ENCODE results near the gene MEPCE.

DNA sequence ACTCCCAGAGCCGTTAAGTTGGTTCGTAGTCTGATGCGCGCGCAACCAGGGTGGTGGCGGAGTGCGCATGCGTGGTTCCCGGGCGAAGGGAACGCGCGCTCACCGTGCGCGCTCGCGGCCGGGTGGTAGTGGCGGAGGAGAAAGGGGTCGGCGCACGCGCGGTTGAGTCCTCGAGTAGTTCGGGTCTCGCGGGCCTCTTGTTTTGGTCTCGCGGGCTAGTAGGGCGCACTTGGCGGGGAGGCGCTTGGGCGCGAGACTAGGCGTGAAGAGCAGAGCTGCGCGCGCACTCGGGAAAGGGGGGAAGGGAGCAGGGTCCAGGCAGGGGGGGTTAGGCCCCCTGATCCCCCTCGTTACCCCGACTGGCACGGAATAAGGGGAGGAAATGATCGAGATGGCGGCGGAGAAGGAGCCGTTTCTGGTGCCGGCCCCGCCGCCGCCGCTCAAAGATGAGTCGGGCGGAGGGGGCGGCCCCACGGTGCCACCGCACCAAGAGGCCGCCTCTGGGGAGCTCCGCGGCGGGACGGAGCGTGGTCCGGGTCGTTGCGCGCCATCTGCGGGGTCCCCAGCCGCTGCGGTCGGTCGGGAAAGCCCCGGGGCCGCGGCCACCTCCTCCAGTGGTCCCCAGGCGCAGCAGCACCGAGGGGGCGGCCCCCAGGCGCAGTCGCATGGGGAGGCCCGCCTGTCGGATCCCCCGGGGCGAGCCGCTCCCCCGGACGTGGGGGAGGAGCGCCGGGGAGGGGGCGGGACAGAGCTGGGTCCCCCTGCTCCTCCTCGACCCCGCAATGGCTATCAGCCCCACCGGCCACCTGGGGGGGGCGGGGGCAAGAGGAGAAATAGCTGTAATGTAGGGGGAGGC is at the start of gene MEPCE:
- TF ChIP-seq, protein P1, sequence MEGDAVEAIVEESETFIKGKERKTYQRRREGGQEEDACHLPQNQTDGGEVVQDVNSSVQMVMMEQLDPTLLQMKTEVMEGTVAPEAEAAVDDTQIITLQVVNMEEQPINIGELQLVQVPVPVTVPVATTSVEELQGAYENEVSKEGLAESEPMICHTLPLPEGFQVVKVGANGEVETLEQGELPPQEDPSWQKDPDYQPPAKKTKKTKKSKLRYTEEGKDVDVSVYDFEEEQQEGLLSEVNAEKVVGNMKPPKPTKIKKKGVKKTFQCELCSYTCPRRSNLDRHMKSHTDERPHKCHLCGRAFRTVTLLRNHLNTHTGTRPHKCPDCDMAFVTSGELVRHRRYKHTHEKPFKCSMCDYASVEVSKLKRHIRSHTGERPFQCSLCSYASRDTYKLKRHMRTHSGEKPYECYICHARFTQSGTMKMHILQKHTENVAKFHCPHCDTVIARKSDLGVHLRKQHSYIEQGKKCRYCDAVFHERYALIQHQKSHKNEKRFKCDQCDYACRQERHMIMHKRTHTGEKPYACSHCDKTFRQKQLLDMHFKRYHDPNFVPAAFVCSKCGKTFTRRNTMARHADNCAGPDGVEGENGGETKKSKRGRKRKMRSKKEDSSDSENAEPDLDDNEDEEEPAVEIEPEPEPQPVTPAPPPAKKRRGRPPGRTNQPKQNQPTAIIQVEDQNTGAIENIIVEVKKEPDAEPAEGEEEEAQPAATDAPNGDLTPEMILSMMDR (IDR thresholded peaks at IDR 0.05) = no peak
- peak; percentile 22 to 53 (median 40) for TF ChIP-seq POLR2A (IDR thresholded peaks at IDR 0.05)

All from body of pancreas (tissue), 4 donors.